Psoas muscle (tissue), 8 donors: ENCODE measurements around the gene THNSL1. TPM values are rescaled to one million over a fixed set of nuclear protein-coding genes. Genes with fewer than 3 reads are reported as not detected.

Source experiments
- ATAC-seq, 4 donors: fragments of 200-7000 bp; cut with Tn5 transposase; one replicate each; pipeline ENCODE4 v1.9.1; 2020; ENCODE audit warnings: moderate library complexity in 3 of 4, mild to moderate bottlenecking in 2 of 4
- DNase-seq, 2 donors: peaks; one replicate each; pipeline ENCODE4 v3.0.0-alpha.2; 2020
- H3K27ac ChIP-seq: fragments of 200-600 bp; one replicate; pipeline ENCODE4 v1.8.0; 2022
- H3K27me3 ChIP-seq, 3 donors: fragments of 200-600 bp in 1 of 3; one replicate each; pipeline versions ENCODE4 v1.6.1 to v1.8.0; 2013 to 2022; ENCODE audit warnings: low read length in 2 of 3, mild to moderate bottlenecking in 2 of 3, moderate library complexity in 1 of 3; ENCODE audit not compliant: insufficient read depth in 3 of 3
- H3K36me3 ChIP-seq, 2 donors: fragments of 200-600 bp in 1 of 2; one replicate each; pipeline versions ENCODE4 v1.6.1 to v1.8.0; 2013 to 2022; ENCODE audit warnings: low read depth in 1 of 2, mild to moderate bottlenecking in 1 of 2, moderate library complexity in 1 of 2; ENCODE audit not compliant: insufficient read depth in 1 of 2
- H3K4me1 ChIP-seq: fragments of 200-600 bp; one replicate; pipeline ENCODE4 v1.8.0; 2022
- H3K4me3 ChIP-seq: fragments of 200-600 bp; one replicate; pipeline ENCODE4 v1.8.0; 2022; ENCODE audit warnings: mild to moderate bottlenecking
- H3K9me3 ChIP-seq: fragments of 200-600 bp; one replicate; pipeline ENCODE4 v1.8.0; 2022
- WGBS, 3 donors: extraction: QIAGEN DNeasy Blood & Tissue Kit; methylation state at CpG; one replicate each; pipeline versions ENCODE4 v1.1.6 to v1.1.7; 2013; 5-methylcytosine and 5-hydroxymethylcytosine counted together
- intact Hi-C, 2 donors: fragments of 100-400 bp; cut with DNase I; formaldehyde crosslinking; loops; one replicate each; pipeline versions ENCODE4 v1.11.0 to v1.14.2; 2022
- polyA plus RNA-seq, 3 donors: library from polyadenylated mRNA; stranded (reverse); fragments of 200-250 nt; gene quantifications; one replicate each; pipeline ENCODE4 v1.2.3, GENCODE V29; 2013
- total RNA-seq, 4 donors: library from RNA; stranded (reverse); fragmentation: NEBNext Ultra II Directional in 2 of 4; extraction: Animal tissue kit (Norgen Biotek cat#: 25700) in 2 of 4; gene quantifications; one replicate each; pipeline versions ENCODE4 v1.2.1 to v1.2.4, GENCODE V29; 2021 to 2023
- TF ChIP-seq, protein P1 (sequence below): fragments of 200-600 bp; IDR thresholded peaks from one replicate; pipeline ENCODE4 v1.8.0; 2022; ENCODE audit warnings: antibody characterized with exemption
- donor health status: healthy with polysubstance abuse.
- donor health status: DM: no; HTN: no; CAD: no; lungs with moderate emphysema.
- donor health status: Bipolar disorder and iron deficiency.
- donor health status: healthy.
- donor health status: DM: yes; HTN: yes; CAD: no.
- donor health status: DM: no; HTN: no; CAD: no.
- donor health status: DM: no; HTN: no; CAD: no.
- donor health status: DM: yes; HTN: yes; CAD: no.

THNSL1 gene
- total and polyA plus RNA-seq, 7 donors = 2.0 to 8.7 (median 3.2) TPM

DNA sequence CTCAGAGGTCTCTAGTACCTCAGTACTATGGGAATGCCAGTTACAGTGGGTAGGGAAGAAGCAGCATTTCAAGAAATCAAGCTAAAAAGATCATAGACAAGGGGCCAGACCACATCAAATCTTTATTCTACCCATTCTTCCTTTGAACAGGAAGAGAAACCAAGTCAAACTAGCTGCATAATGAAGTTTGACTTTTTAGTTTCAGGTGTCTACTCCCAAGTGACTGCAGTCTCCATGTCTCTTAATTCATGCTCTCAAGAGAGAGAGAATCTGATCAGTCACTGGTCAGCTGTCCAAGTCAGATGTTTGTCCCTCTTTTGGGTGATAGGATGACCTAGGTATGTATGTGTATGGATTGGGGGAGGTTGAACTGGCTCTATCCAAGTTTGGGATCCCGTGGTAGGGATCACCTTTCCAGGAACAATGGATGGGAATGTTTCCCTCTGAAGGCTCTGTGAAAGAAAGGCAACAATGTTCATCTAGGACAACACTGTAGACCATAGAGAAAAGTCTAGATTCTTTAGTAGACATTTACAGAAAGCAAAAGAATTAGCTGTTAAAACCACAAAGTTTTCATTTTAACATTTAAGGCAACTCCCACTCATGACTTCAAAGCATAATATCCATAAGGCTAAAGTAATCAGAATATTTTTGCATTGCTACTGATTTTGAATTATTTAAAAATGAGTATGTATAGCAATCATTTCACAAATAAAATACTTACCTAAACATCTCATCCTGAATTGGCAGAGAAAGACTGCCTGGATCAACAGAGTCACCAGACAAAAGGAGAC lies 33.9 kb upstream of the THNSL1 start:
- no peak overlapping the region for H3K27ac ChIP-seq
- WGBS, 3 donors = 84 to 93% (median 92%) methylated on average over 1 of the region's 1 CpG
- no peaks in the 10 kb centered on the region for H3K9me3 ChIP-seq
- no peak overlapping the region for H3K4me3 ChIP-seq
- no peak for ATAC-seq
- H3K4me1 ChIP-seq = no peaks in the 10 kb centered on the region
- intact Hi-C loops = no loop called here
- DNase-seq = no peak
- no peaks in the 10 kb centered on the region for H3K36me3 ChIP-seq
- TF ChIP-seq, protein P1, sequence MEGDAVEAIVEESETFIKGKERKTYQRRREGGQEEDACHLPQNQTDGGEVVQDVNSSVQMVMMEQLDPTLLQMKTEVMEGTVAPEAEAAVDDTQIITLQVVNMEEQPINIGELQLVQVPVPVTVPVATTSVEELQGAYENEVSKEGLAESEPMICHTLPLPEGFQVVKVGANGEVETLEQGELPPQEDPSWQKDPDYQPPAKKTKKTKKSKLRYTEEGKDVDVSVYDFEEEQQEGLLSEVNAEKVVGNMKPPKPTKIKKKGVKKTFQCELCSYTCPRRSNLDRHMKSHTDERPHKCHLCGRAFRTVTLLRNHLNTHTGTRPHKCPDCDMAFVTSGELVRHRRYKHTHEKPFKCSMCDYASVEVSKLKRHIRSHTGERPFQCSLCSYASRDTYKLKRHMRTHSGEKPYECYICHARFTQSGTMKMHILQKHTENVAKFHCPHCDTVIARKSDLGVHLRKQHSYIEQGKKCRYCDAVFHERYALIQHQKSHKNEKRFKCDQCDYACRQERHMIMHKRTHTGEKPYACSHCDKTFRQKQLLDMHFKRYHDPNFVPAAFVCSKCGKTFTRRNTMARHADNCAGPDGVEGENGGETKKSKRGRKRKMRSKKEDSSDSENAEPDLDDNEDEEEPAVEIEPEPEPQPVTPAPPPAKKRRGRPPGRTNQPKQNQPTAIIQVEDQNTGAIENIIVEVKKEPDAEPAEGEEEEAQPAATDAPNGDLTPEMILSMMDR = no peak
- no peaks in the 10 kb centered on the region for H3K27me3 ChIP-seq

DNA sequence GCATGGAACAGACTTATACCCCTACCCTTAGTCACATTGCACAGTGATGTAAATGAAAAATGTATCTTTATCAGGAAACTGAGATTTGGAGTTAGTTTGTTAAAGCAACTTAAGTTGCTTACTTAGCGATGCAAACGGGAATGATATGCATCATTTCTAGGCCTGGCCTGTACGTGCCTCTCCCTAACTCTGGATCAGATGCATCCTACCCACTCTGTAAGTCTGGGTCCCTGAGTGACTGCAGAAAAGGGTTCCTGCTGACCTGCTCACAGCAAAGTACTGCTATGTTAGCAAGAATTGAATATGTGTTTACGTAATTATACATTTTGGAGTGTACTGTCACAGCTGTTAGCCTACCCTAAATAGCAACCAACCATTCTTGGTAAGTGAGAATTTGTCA lies 33.3 kb upstream of the THNSL1 start:
- ATAC-seq (no peak), DNase-seq (no peak)
- Histone ChIP-seq H3K27me3 (no peaks in the 10 kb centered on the region), H3K9me3 (no peaks in the 10 kb centered on the region), H3K27ac (no peak overlapping the region), H3K36me3 (no peaks in the 10 kb centered on the region), H3K4me3 (no peak overlapping the region), H3K4me1 (no peaks in the 10 kb centered on the region)
- TF ChIP-seq, protein P1 = no peak
- WGBS, 3 donors = 95 to 98% (median 96%) methylated on average over 4 of the region's 4 CpGs
- intact Hi-C loops = no loop called here

DNA sequence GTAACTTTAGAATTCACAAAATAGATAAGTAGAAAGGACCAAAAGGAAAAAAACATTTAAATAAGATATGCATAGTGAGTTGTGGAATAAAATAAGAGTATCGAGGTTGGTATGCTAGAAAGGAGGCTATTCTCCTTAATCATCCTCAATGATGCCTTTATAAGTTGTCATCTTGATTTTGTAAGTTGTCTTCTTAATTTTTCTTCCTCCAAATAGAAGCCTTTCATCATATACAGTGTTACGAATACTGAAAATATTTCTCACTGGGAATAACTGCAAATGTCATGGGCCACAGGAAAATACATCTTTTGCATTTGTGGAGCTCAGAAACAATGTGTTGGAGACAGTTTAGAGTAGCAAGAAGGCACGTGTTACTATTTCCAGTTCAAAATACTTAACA lies 32.5 kb upstream of the THNSL1 start:
- 63 to 78% (median 66%) methylated on average over 3 of the region's 3 CpGs for WGBS, 3 donors
- no peak overlapping the region for H3K27ac ChIP-seq
- H3K36me3 ChIP-seq = no peaks in the 10 kb centered on the region
- no peaks in the 10 kb centered on the region for H3K27me3 ChIP-seq
- TF ChIP-seq, protein P1 = no peak
- DNase-seq = no peak
- no peaks in the 10 kb centered on the region for H3K9me3 ChIP-seq
- no peaks in the 10 kb centered on the region for H3K4me1 ChIP-seq
- no peak for ATAC-seq
- intact Hi-C loops = no loop called here
- H3K4me3 ChIP-seq = no peak overlapping the region

DNA sequence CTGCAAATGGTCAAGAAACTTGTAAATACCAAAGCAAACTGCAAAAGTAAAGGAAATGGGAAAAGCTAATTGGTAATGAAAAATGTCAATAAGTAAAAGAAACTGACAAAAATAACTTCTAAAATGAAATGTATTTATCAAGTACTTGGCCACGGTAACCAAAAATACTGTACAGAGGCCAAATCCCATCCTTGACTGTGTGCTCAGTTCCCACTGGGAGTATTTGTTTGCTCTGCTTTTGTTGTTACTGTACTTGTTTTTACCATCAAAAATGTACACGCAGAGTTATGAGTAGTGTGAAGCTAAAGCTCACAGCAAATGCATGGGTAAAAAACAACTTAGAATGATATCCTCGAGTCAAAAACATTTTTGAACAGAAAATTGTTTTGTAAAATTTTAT lies 31.5 kb upstream of the THNSL1 start:
- intact Hi-C loops = no loop called here
- 16 to 21% (median 20%) methylated on average over 3 of the region's 3 CpGs for WGBS, 3 donors
- H3K27ac ChIP-seq = no peak overlapping the region

More for the DNA sequence above, 31.5 kb upstream of the THNSL1 start:
- DNase-seq (no peak), ATAC-seq (no peak)
- no peaks in the 10 kb centered on the region for H3K27me3 ChIP-seq
- H3K4me3 ChIP-seq = no peak overlapping the region
- no peaks in the 10 kb centered on the region for H3K9me3 ChIP-seq
- TF ChIP-seq, protein P1 = no peak
- no peaks in the 10 kb centered on the region for H3K36me3 ChIP-seq
- no peaks in the 10 kb centered on the region for H3K4me1 ChIP-seq
